Measurements from ENCODE around the gene THSD4. TPM values are rescaled to one million over a fixed set of nuclear protein-coding genes. Genes with fewer than 3 reads are reported as not detected.
"Not testable (repeated sequence)": the region's sequence is repeated elsewhere in the genome, so short reads cannot be mapped to it uniquely, and the experiment has no call there.

The THSD4 gene
- total RNA-seq, 1 experiment from 2014 or later: 1.2 TPM

- no peak for DNase-seq (ENCODE audit: low spot score)
Measured at GRCh38 chr15:71716990-71717389, 601.7 kb downstream of the THSD4 start.

DNA sequence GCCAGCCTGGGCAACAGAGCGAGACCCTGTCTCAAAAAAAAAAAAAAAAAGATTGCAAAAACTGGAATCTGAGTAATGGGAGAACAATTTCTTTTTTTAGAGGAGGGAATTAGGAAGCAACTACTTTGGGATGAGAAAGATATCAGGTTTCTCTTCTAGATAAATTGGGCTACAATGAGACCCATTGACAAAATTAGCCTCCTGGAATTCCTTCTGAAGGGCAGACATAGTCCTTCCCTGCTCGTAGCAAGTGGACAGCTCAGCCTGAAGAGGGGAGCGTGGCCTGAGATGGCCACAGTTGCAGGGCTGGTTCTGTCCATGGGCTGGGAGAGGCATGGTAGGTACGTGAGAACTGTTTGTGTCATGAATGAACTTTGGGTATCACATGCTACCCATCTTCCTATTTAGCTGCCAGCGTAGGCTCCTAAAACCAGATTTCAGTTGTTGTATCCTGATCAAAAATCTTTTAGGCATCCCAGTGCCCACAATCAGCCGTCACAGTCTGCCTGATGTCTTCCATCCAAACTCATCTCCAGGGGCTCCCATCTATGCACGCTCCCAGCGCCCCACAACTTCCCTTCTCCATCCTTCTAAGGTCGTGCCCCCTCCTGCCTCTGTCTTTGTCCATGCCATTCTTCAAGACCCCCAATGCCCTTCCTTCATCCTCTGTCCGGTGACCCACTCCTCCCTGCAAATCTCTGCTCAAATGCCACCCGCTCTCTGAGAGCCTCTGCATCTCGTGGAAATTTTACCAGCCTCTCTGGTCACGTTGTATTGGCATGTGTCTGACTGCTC, 603.0 kb downstream of the THSD4 start:
- DNase-seq (ENCODE audit: low spot score): no peak

DNA sequence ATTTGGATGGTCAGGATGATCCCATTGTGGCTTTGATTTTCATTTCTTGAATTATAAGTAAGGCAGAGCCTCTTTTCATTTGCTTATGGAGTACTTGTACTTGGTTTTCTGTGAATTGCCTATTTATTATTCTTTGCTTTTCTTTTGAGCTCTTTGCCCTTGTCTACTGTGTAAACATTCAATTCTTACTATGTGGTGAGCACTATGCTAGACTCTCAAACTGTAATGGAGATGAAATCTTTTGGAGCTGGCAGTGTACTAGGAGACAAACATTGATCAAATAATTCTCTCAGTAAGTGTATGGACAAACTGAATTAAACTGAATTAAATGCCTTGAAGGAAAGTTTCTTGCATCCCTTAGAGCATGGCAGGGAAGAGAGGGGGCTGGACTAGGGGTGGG, 608.1 kb downstream of the THSD4 start:
- DNase-seq (ENCODE audit: low spot score): no peak

DNA sequence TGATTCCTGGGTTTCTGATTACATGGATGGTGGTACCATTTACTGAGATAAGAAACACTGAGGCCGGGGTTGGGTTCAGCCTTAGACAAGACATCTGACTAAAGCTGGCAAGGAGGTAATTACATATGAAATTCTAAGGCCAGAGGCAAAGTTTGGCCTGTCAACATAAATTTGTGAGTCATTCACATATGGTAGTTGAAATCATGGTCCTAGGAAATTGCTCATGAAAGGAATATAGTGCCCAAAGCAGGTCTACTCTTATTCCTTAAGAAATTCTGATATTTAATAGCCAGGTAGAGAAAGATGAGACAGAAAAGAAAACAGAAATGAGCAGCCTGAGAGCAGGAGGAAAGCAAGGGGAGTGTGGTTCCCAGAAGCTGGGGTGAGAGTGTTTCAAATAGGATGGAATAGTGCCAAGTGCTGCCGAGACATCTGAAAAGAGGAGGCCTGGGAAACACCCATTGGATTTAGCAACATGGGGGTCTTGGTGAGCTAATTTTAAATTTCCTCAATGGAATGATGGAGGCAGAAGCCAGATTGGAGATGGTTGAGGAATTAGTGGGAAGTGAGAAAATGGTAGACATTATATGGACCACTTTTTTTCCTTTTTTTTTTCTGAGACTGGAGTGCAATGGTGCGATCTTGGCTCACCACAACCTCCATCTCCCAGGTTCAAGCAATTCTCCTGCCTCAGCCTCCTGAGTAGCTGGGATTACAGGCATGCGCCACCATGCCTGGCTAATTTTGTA, 610.1 kb downstream of the THSD4 start:
- not testable (repeated sequence) for DNase-seq (ENCODE audit: low spot score)

DNA sequence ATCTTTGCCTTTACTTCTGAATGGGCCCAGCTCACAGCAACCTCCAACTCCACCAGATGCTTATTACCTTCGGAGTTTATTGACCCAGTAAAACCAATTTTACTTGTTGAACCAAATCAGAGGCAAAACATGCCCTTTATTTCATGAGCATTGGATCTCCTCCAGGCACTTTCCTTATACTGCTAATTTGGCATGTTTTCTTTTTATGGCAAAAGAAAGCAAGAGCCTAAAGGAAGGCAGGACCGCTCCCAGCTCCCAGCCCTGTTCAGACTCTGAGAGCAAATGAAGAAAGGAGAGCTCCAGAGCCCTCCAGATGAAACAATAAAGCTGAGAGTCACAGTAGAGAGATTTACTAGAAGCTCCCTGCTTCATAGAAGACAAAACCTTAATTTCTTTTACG, 613.6 kb downstream of the THSD4 start:
- DNase-seq (ENCODE audit: low spot score): no peak

- no peak for DNase-seq (ENCODE audit: low spot score)
Measured at GRCh38 chr15:71729319-71729718, 614.0 kb downstream of the THSD4 start.

- DNase-seq (ENCODE audit: low spot score): peak; percentile 62
Measured at GRCh38 chr15:71730277-71731144, 615.2 kb downstream of the THSD4 start.

- no peak for DNase-seq (ENCODE audit: low spot score)
Measured at GRCh38 chr15:71732636-71733035, 617.4 kb downstream of the THSD4 start.

- DNase-seq (ENCODE audit: low spot score): no peak
Measured at GRCh38 chr15:71733122-71733521, 617.9 kb downstream of the THSD4 start.

DNA sequence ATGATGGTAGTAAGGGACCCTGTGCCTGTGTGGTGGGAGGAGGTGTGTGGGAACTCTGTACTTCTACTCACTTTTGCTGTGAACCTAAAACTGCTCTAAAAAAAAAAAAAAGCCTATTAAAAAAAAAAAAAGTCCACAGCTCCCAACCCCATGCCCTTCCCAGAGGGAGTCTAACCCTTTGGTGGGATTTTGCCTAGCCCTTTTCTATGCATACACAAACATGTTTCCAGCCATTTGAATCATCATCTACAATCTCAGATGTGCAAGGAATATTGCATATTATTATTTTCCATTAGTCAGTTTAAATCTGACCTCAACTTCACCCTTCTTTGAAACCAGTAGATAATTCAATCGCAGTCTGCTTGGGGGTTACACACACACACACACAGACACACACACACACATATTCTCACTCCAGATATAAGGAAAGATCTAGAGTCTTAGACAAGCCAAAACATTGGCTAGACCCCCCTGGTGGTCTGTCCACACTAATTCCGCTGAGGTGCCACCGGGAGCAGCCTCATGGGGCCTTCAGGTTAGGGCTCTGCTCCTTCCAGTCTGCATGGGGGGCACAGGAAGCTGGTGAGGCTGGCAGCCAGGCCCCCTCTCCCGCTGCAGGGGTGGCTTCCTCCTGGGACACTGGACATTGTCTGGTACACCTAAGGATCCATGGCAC, 619.6 kb downstream of the THSD4 start:
- no peak for DNase-seq (ENCODE audit: low spot score)

GRCh38 chr15:71735385-71735757, 620.1 kb downstream of the THSD4 start:
- no peak for DNase-seq (ENCODE audit: low spot score)

DNA sequence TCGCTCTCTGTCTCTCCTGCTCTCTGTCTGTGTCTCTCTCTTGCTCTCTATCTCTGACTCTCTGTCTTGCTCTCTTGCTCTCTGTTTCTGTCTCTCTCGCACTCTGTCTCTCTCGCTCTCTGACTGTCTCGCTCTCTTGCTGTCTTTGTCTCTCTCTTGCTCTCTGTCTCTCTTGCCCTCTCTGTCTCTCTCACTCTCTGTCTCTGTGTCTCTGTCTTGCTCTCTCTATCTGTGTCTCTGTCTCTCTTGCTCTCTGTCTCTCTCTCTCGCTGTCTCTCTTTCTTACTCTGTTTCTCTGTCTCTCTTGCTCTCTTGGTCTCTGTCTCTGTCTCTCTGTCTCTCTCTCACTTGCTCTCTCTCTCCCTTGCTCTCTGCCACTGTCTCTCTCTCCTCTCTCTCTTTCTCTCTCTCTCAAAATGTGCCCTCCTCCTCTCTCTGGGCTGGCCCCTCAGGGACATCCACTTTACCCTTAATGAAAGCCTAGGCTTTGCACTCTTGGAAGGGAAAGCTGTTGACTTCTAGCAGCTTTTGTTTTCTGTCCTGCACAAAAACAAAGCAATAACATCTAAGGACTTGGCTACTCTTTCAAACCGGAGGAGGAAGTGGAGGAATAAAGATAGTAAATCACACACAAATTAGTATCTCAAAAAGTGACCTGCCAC, 621.1 kb downstream of the THSD4 start:
- DNase-seq (ENCODE audit: low spot score): no peak

DNA sequence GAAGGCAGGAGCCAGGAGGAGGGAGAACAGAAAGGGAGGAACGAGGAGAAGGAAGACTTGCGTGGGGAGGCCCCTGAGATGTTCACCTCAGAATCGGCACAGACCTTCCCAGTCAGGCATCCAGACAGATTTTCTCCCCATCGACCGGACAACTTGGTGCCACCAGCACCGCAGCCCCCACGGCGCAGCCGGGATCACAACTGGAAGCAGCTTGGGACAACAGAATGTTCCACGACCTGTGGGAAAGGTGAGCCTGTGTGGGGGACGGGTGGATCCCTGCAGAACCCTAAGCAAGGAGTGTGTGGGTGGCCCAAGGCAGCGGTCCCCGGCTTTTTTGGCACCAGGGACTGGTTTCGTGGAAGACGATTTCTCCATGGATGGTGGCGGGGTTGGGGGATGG, 622.5 kb downstream of the THSD4 start:
- DNase-seq (ENCODE audit: low spot score): no peak

- DNase-seq (ENCODE audit: low spot score): no peak
Measured at GRCh38 chr15:71739355-71739754, 624.1 kb downstream of the THSD4 start.

DNA sequence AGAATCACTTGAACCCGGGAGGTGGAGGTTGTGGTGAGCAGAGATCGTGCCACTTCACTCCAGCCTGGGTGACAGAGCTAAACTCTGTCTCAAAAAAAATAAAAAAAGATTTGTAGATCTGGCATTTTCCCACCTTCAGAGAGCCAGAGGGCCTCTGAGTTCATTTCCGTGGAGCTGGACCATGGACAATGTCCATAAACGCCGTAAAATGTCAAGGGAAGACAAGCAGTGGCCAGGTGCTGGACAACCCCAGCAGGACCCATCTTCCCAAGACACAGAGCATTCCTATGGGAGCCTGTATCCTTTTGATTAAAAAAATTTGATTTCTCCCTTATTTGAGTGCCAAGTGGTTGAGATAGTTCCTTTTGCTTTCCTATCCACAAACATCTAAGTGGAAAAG, 627.7 kb downstream of the THSD4 start:
- DNase-seq (ENCODE audit: low spot score): no peak

DNA sequence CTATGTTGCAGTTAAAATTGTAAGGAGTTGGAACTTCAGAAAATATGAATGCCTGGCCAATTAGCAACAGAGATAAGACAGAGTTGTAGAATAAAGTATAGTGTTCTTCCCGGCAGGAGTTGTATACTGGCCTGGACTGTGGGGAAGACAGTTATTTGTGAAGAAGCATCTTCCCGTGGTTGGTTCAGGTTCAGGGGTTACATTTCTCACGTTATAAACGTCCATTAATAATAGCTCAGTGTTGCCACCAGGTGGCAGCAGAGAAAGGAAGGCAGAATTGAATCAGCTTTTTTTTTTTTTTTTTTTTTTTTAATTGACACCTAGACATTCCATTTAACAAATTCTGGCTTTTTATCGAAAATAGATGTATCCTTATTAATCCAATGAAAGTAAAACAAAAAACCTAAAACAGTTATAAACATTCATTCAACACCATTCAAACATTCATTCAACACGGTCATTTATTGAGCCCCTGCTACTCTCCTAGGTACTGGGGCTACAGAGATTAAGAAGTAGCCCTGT, 628.7 kb downstream of the THSD4 start:
- DNase-seq (ENCODE audit: low spot score): peak; percentile 48

DNA sequence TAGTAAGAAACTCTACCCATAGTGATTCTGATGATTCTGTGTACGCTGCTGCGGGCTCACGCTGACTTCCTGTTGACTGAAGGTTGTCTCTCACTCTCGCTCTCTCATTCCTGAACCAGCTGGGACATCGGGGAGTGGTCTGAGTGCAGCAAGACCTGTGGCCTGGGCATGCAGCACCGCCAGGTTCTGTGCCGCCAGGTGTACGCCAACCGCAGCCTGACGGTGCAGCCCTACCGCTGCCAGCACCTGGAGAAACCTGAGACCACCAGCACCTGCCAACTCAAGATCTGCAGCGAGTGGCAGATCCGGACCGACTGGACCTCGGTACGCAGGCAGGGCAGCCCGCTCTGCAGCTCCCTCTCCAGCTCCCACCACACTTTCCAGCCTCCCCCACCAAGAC, 631.4 kb downstream of the THSD4 start:
- DNase-seq (ENCODE audit: low spot score): no peak

- peak; percentile 70 for DNase-seq (ENCODE audit: low spot score)
Measured at GRCh38 chr15:71747128-71748083, 632.1 kb downstream of the THSD4 start.

GRCh38 chr15:71748293-71748718, 633.0 kb downstream of the THSD4 start:
- DNase-seq (ENCODE audit: low spot score): peak; percentile 93

GRCh38 chr15:71749500-71749899, 634.2 kb downstream of the THSD4 start:
- DNase-seq (ENCODE audit: low spot score): no peak

Measured in H4 (cell line).